Sigmoid colon (tissue), 4 donors: ENCODE data around the gene FNIP1.

Experiments
- CTCF ChIP-seq, 4 experiments: fragments of 450-650 bp in 3 of 4; fragments of 200-600 bp in 1 of 4; IDR thresholded peaks; one replicate each; pipeline ENCODE4 v1.5.1; 2016 to 2019; ENCODE audit warnings: antibody characterized with exemption in 4 of 4, mild to moderate bottlenecking in 3 of 4, moderate library complexity in 2 of 4
- EP300 ChIP-seq, 4 donors: sonication (generic); formaldehyde crosslinking; IDR thresholded peaks; one replicate each; pipeline ENCODE4 v1.6.1; 2017; ENCODE audit warnings: antibody characterized with exemption in 4 of 4
- POLR2A ChIP-seq, 2 donors: fragments of 450-650 bp; IDR thresholded peaks; one replicate each; pipeline ENCODE4 v1.6.1; 2016; ENCODE audit warnings: antibody characterized with exemption in 2 of 2, mild to moderate bottlenecking in 2 of 2, moderate library complexity in 2 of 2
- POLR2AphosphoS5 ChIP-seq, 4 donors: sonication (generic); formaldehyde crosslinking; IDR thresholded peaks; one replicate each; pipeline ENCODE4 v1.6.1; 2017; ENCODE audit warnings: antibody characterized with exemption in 4 of 4

- TF ChIP-seq CTCF (IDR thresholded peaks at IDR 0.05) (no peak), POLR2A (IDR thresholded peaks at IDR 0.05) (no peak), POLR2AphosphoS5 (IDR thresholded peaks at IDR 0.05) (no peak), EP300 (IDR thresholded peaks at IDR 0.05) (no peak)
These were observed 177.7 kb downstream of the FNIP1 start for GRCh38 chr5:131619102-131619501.
